Measurements from ENCODE around the gene TNFAIP6.

TNFAIP6 gene

DNA sequence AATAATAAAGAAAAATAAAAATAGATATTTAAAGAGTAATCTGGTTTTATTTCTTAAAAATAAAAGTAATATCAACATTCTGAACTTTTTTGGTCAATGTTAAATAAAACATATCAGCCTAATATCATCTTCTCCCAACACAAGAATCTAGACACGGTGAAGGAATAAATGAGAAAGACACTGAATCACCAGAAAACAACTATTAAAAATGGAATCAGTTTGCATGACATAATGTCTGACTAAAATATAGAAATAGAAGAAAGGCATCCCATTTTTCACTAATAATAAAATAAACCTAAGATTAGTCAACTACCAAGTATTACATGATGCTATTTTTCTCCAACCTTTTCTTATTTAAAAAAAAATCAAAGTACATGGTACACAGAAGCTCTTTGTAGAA is 30.8 kb upstream of the TNFAIP6 start:
- no peak for ATAC-seq
- no peak for TF ChIP-seq ARNTL (CRISPR knock-in tag; IDR thresholded peaks at IDR 0.05; ENCODE audit: borderline replicate concordance, low read depth)
- TF ChIP-seq TCF4 (CRISPR knock-in tag; IDR thresholded peaks at IDR 0.05; ENCODE audit: borderline replicate concordance): no peak
- no peak for TF ChIP-seq SNAI2 (CRISPR knock-in tag; IDR thresholded peaks at IDR 0.05)
- no peak for TF ChIP-seq CSDC2 (CRISPR knock-in tag; IDR thresholded peaks at IDR 0.05)

DNA sequence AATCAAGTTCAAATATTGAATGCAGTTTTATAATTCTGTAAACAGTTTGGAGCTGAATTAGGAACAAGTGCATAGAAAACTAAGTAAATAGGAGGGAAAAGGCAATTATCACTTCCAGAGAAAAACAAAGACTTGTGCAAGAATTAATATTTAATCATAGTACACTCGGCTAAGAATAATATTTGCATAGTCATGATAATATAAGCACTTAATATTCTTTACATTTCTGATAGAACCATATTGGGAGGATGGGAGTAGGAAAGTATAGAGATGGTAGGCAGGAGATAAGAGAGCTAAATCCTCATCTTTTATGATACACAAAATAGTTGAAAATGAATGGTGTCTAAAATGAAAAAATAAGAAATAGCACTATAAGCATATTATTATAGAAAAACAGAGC is 27.4 kb upstream of the TNFAIP6 start:
- ATAC-seq: no peak
- no peak for TF ChIP-seq RARB (CRISPR knock-in tag; IDR thresholded peaks at IDR 0.05)
- TF ChIP-seq ESRRG (CRISPR knock-in tag; IDR thresholded peaks at IDR 0.05): no peak
- TF ChIP-seq, protein P1, sequence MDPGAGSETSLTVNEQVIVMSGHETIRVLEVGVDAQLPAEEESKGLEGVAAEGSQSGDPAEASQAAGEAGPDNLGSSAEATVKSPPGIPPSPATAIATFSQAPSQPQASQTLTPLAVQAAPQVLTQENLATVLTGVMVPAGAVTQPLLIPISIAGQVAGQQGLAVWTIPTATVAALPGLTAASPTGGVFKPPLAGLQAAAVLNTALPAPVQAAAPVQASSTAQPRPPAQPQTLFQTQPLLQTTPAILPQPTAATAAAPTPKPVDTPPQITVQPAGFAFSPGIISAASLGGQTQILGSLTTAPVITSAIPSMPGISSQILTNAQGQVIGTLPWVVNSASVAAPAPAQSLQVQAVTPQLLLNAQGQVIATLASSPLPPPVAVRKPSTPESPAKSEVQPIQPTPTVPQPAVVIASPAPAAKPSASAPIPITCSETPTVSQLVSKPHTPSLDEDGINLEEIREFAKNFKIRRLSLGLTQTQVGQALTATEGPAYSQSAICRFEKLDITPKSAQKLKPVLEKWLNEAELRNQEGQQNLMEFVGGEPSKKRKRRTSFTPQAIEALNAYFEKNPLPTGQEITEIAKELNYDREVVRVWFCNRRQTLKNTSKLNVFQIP (CRISPR knock-in tag; IDR thresholded peaks at IDR 0.05; ENCODE audit: borderline replicate concordance, low read depth): no peak
- no peak for TF ChIP-seq BACH2 (CRISPR knock-in tag; IDR thresholded peaks at IDR 0.05; ENCODE audit: borderline replicate concordance)
- TF ChIP-seq, protein P2, sequence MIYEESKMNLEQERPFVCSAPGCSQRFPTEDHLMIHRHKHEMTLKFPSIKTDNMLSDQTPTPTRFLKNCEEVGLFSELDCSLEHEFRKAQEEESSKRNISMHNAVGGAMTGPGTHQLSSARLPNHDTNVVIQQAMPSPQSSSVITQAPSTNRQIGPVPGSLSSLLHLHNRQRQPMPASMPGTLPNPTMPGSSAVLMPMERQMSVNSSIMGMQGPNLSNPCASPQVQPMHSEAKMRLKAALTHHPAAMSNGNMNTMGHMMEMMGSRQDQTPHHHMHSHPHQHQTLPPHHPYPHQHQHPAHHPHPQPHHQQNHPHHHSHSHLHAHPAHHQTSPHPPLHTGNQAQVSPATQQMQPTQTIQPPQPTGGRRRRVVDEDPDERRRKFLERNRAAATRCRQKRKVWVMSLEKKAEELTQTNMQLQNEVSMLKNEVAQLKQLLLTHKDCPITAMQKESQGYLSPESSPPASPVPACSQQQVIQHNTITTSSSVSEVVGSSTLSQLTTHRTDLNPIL (CRISPR knock-in tag; IDR thresholded peaks at IDR 0.05; ENCODE audit: low read depth): no peak
- TF ChIP-seq OSR1 (CRISPR knock-in tag; IDR thresholded peaks at IDR 0.05): no peak
- TF ChIP-seq ARNTL (CRISPR knock-in tag; IDR thresholded peaks at IDR 0.05; ENCODE audit: borderline replicate concordance, low read depth): no peak
- no peak for TF ChIP-seq TOX (CRISPR knock-in tag; IDR thresholded peaks at IDR 0.05; ENCODE audit: borderline replicate concordance)
- no peak for TF ChIP-seq ZFP30 (CRISPR knock-in tag; IDR thresholded peaks at IDR 0.05)
- no peak for TF ChIP-seq ZC3H10 (CRISPR knock-in tag; IDR thresholded peaks at IDR 0.05)
- TF ChIP-seq ZFP3 (CRISPR knock-in tag; IDR thresholded peaks at IDR 0.05): no peak
- TF ChIP-seq, protein P3, sequence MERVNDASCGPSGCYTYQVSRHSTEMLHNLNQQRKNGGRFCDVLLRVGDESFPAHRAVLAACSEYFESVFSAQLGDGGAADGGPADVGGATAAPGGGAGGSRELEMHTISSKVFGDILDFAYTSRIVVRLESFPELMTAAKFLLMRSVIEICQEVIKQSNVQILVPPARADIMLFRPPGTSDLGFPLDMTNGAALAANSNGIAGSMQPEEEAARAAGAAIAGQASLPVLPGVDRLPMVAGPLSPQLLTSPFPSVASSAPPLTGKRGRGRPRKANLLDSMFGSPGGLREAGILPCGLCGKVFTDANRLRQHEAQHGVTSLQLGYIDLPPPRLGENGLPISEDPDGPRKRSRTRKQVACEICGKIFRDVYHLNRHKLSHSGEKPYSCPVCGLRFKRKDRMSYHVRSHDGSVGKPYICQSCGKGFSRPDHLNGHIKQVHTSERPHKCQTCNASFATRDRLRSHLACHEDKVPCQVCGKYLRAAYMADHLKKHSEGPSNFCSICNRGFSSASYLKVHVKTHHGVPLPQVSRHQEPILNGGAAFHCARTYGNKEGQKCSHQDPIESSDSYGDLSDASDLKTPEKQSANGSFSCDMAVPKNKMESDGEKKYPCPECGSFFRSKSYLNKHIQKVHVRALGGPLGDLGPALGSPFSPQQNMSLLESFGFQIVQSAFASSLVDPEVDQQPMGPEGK (CRISPR knock-in tag; IDR thresholded peaks at IDR 0.05; ENCODE audit: borderline replicate concordance): no peak
- no peak for TF ChIP-seq TCF4 (CRISPR knock-in tag; IDR thresholded peaks at IDR 0.05; ENCODE audit: borderline replicate concordance)
- no peak for TF ChIP-seq ZNF8 (CRISPR knock-in tag; IDR thresholded peaks at IDR 0.05)
- TF ChIP-seq GLIS3 (CRISPR knock-in tag; IDR thresholded peaks at IDR 0.05): no peak
- TF ChIP-seq, protein P4, sequence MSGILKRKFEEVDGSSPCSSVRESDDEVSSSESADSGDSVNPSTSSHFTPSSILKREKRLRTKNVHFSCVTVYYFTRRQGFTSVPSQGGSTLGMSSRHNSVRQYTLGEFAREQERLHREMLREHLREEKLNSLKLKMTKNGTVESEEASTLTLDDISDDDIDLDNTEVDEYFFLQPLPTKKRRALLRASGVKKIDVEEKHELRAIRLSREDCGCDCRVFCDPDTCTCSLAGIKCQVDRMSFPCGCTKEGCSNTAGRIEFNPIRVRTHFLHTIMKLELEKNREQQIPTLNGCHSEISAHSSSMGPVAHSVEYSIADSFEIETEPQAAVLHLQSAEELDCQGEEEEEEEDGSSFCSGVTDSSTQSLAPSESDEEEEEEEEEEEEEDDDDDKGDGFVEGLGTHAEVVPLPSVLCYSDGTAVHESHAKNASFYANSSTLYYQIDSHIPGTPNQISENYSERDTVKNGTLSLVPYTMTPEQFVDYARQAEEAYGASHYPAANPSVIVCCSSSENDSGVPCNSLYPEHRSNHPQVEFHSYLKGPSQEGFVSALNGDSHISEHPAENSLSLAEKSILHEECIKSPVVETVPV (CRISPR knock-in tag; IDR thresholded peaks at IDR 0.05): no peak
- no peak for TF ChIP-seq SNAI2 (CRISPR knock-in tag; IDR thresholded peaks at IDR 0.05)
- TF ChIP-seq ZNF565 (CRISPR knock-in tag; conservative IDR thresholded peaks at IDR 0.05; ENCODE audit: low read depth): no peak
- TF ChIP-seq CSDC2 (CRISPR knock-in tag; IDR thresholded peaks at IDR 0.05): no peak
- no peak for TF ChIP-seq ZNF70 (CRISPR knock-in tag; IDR thresholded peaks at IDR 0.05)

DNA sequence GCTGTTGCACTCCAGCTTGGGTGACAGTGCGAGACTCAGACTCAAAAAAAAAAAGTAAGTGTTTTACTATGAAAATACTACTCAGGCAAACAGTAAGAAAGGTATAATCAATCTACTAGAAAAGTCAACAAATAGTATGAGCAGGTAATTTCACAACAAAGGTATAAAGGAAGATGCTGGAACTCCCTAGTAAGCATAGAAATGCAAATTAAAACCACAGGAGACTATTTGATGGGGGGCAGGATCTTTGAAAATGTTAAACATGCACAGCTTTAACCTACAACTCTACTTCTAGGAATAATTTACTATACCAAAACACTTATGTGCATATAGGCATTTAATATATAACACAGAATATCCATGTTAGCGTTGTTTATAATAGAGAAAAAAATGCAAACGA is 24.3 kb upstream of the TNFAIP6 start:
- ATAC-seq: no peak
- no peak for TF ChIP-seq BACH2 (CRISPR knock-in tag; IDR thresholded peaks at IDR 0.05; ENCODE audit: borderline replicate concordance)
- no peak for TF ChIP-seq ZFP30 (CRISPR knock-in tag; IDR thresholded peaks at IDR 0.05)
- no peak for TF ChIP-seq ARNTL (CRISPR knock-in tag; IDR thresholded peaks at IDR 0.05; ENCODE audit: borderline replicate concordance, low read depth)
- no peak for TF ChIP-seq ZFP3 (CRISPR knock-in tag; IDR thresholded peaks at IDR 0.05)
- no peak for TF ChIP-seq CSDC2 (CRISPR knock-in tag; IDR thresholded peaks at IDR 0.05)
- no peak for TF ChIP-seq ISL1 (CRISPR knock-in tag; IDR thresholded peaks at IDR 0.05)
- TF ChIP-seq OSR1 (CRISPR knock-in tag; IDR thresholded peaks at IDR 0.05): no peak
- no peak for TF ChIP-seq ZNF565 (CRISPR knock-in tag; conservative IDR thresholded peaks at IDR 0.05; ENCODE audit: low read depth)
- TF ChIP-seq, protein P2 (CRISPR knock-in tag; IDR thresholded peaks at IDR 0.05; ENCODE audit: low read depth): no peak
- TF ChIP-seq GLIS3 (CRISPR knock-in tag; IDR thresholded peaks at IDR 0.05): no peak
- no peak for TF ChIP-seq TOX (CRISPR knock-in tag; IDR thresholded peaks at IDR 0.05; ENCODE audit: borderline replicate concordance)
- TF ChIP-seq RARB (CRISPR knock-in tag; IDR thresholded peaks at IDR 0.05): no peak
- no peak for TF ChIP-seq ZNF70 (CRISPR knock-in tag; IDR thresholded peaks at IDR 0.05)
- TF ChIP-seq ESRRG (CRISPR knock-in tag; IDR thresholded peaks at IDR 0.05): no peak
- no peak for TF ChIP-seq ZC3H10 (CRISPR knock-in tag; IDR thresholded peaks at IDR 0.05)
